SIG-M5 treated with dmso at 0.1 percent for 504 hours (cell line): ENCODE data around the gene IRF7.
A peak's percentile ranks its signal among the peaks of the same experiment; 100 is the strongest.

ENCODE experiments used
- DNase-seq: peaks from one replicate; lab custom pipeline; 2025; ENCODE audit not compliant: unreplicated experiment; lab: John Stamatoyannopoulos, UW

The IRF7 gene

DNA sequence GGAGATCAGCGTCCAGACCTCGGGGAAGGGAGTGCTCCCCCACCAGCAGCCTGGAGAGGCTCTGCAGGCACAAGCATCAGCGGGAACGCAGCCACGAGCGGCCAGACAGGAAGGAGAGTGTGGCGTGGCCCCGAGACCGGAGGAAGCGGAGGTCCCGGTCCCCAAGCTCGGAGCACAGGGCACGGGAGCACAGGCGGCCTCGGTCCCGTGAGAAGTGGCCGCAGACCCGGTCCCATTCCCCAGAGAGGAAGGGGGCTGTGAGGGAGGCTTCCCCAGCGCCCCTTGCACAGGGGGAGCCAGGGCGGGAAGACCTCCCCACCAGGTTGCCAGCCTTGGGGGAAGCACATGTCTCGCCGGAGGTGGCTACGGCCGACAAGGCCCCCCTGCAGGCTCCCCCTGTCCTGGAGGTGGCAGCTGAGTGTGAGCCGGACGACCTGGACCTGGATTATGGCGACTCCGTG, 6.9 kb downstream of the IRF7 start:
- no peak for DNase-seq

- no peak for DNase-seq
Observed at GRCh38 chr11:607971-608659, 7.6 kb downstream of the IRF7 start.

- no peak for DNase-seq
Observed at GRCh38 chr11:607020-607780, 8.6 kb downstream of the IRF7 start.

- no peak for DNase-seq
Observed at GRCh38 chr11:606245-606644, 9.5 kb downstream of the IRF7 start.

DNA sequence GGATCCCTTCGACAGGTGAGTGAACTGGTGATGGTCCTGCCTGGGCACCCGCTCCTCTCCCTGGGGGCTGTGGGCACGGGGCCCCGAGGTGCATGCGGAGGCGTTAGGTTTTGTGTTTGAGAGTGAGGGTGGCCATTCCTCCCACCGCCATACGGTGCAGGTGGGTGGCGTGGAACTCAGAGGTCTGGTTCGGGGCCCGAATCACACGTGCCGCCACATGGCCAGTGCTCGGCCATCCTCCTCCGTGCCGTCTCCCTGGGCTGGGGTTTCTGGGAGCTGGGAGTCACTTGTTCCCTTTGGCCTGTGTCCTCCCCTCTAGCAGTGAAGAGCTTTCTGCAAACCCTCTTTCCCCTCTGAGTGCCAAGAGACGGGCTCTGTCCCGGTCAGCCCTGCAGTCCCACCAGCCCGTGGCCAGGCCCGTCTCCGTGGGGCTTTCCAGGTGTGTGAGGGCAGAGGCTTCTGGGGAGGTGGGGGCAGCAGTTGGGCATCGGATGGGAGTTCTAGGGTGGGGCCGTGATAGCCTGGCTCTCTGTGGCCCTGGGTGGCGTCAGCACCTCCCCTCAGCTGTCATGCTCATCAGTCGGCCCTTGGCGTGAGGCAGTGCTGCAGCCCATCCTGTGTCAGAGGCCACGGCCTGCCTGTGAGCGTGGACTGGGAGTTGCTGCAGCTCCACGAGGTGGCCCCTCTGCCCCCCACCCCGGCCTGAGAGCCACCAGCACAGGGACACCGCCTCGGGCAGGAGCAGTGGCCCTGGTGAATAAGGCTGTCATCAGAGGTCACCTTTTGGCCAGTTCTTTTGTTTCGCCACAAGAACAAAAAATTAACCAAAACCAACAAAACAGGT, 10.2 kb downstream of the IRF7 start:
- DNase-seq = no peak

DNA sequence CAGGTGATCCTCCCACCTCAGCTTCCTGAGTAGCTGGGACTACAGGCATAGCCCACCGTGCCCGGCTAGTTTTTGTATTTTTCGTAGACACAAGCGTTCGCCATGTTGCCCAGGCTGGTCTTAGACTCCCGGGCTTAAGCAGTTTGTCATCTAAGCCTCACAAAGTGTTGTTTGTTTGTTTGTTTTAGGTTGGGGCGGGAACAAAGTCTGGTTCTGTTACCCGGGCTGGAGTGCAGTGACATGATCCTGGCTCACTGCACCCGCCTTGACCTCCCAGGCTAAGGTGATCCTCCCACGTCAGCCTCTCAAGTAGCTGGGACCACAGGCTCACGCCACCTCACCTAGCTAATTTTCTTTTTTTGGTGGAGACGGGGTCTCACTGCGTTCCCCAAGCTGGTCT, 12.6 kb downstream of the IRF7 start:
- no peak for DNase-seq

DNA sequence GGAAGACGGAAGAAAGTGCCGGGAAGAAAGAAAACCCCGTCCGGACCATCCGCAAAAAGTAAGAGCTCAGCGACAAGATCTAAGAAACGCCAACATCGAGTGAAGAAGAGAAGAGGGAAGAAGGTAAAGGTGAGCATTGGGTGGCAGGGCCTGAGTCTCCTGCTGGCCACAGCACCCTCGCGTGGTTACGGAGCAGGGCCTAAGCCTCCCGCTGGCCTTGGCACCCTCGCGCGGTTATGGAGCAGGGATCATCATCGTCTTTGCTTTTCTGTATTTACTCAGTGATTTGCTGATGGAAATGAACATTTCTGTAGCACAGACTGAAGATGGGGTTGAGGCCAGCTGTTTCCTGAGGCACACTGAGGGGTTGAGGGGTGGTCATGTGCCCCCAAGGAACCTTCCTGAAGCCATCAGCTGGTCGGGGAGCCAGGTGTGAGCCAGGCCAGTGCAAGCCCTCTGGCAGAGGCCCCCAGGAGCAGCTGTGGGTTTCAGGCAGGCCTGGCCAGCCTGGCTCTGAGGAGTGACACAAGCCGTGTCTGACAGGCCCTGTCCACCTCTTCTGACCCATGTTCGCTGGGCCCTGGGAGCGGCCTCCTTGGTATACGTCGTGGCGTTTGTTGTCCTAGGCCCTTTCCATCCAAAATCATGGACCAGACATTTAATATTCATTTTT, 14.0 kb downstream of the IRF7 start:
- no peak for DNase-seq

- no peak for DNase-seq
Observed at GRCh38 chr11:598005-598680, 17.6 kb downstream of the IRF7 start.

DNA sequence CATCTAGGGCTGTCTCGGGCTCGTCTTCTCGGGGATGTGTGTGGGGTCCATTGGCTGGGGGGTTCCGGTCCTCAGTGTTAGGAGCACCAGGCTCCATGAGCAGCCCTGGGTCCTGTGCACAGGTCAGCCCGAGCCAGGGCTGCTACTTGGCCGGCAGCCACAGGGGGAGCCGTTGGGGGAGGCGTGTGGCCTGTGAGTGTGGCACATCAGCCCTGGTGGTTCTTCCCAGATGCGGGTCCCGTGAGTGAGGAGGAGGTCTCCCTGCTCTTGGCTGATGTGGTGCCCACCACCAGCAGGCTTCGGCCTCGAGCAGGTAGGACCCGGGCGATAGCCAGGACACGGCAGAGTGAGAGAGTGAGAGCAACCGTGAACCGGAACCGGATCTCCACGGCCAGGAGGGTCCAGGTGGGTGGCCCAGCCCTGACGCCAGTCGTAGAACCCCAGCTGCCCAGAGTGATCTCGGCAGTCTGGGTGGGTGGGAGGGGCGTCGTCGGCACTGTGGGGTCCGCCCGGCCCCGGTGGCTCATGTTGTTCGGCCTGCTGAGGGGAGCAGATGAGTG, 18.5 kb downstream of the IRF7 start:
- DNase-seq = no peak

GRCh38 chr11:596374-596773, 19.4 kb downstream of the IRF7 start:
- DNase-seq = no peak

- DNase-seq = no peak
Observed at GRCh38 chr11:595400-595799, 20.4 kb downstream of the IRF7 start.

DNA sequence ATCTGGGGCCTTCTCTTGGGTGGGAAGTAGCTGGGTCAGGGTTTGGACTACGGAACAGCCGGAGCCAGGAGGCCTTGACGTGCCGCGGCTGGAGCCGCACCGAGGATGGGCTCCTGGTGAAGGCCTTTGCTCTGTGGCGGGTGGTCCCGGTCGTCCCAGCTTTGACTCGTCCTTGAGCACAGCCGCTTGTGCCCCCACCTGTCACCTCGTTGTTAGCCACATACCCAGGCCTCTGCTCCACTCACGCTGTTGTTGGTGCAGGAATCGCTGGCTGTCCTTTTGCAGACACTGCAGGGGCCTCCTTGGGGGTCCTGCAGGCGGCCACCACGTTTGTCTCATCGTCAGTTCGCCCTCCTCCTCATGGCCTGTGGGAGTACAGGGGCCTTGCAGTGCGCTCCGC, 22.4 kb downstream of the IRF7 start:
- DNase-seq = no peak

- no peak for DNase-seq
Observed at GRCh38 chr11:592918-593317, 22.8 kb downstream of the IRF7 start.

DNA sequence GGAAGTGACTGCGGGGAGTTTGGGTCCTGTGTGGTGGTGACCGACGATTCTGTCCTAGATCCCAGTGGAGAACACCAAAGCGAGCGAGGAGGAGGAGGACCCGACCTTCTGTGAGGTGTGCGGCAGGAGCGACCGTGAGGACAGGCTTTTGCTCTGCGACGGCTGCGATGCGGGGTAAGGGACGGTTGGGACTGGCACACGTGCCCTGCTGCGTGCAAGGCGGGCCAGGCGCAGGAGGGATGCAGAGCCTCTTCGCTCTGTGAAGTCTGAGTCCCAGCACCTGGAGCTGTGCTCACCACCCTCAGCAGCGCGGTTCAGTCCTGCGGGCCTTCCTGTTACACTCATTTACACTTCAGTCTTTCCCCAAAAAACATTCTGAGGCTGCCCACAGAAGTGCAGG, 23.2 kb downstream of the IRF7 start:
- no peak for DNase-seq

GRCh38 chr11:590997-591396, 24.8 kb downstream of the IRF7 start:
- no peak for DNase-seq

DNA sequence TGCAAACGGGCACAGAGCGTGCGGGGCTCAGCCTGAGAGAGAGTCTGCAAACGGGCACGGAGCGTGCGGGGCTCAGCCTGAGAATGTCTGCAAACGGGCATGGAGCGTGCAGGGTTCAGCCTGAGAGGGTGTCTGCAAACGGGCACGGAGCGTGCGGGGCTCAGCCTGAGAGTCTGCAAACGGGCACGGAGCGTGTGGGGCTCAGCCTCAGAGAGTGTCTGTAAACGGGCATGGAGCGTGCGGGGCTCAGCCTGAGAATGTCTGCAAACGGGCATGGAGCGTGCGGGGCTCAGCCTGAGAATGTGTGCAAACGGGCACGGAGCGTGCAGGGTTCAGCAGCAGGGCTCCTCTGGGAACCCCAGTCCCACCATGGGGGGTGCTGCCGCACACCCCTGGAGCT, 26.0 kb downstream of the IRF7 start:
- no peak for DNase-seq

- DNase-seq = peak; percentile 88
Observed at GRCh38 chr11:587978-588380, 27.8 kb downstream of the IRF7 start.

DNA sequence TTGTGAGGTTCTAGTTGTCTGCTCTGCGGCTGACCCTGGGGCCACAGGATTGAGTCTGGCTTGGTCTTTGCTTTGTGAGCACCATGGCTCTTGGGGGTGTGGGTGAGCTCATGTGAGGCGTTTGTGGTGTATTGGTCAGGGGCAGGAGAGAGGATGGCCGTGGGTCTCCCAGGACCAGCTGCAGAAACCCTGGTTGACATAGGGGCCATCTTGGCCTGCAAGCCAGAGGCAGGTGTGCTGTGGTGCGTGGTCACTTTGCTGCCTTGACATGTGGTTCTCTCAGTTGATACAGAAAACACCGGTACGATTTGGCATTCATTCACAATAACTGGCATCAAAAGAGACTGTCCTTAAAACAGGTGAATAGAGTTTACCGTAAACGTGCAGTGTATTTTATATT, 28.2 kb downstream of the IRF7 start:
- DNase-seq = no peak

DNA sequence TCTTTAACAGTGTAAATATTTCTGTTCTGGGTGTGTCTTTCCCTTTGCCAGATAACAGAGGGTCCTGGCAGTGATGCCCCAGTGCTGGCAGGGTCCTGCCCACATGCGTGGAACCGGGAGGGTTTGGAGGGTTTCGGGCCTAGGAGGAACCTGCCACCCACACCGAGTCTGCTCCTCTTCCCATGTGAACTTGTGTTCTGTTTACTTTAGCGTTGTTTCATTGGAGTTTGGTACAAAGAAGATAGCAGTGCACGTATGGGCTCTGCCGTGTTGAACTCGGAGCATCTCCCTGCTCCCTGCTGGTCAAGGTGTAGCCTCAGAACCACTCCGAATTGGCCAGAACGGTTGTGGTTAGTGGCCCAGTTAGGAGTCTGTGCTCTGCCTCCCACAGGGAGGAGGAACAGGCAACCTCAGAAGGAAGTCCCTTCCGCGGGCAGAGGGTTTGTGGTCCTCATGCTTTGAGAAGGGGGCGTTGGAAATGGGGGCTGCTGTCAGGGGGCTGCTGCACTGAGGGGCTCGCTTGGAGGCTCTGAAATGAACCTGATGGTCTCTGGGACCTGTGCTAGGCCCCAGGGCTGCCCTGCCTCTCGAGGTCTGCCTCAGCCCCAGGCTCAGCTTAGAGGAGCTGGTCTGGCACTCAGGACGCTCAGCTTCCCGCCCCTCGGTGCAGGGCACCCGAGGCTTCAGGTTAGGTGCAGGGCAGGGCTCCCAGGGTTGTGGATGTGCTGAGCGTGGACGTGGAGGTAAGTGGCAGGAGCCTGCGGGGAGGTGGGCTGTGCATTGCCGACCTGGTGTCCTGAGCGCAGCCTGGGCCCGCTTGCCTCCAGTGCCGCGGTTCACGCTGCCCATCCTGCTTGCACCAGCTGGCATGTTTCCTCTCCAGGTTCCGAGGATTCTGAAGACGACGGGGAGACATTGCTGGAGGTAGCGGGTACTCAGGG, 29.1 kb downstream of the IRF7 start:
- DNase-seq = no peak
